SK-N-SH (cell line): Measurements from ENCODE around the gene OTOL1.

Experiments
- CHD2 ChIP-seq: fragments of 150-350 bp; IDR thresholded peaks from 2 replicates; pipeline ENCODE4 v1.6.1; 2018; ENCODE audit warnings: low read length; ENCODE audit not compliant: partially characterized antibody
- EP300 ChIP-seq, 2 experiments: IDR thresholded peaks; 2 replicates each; pipeline versions ENCODE4 v1.4.0 to v1.6.1; 2012; ENCODE audit warnings: borderline replicate concordance in 1 of 2, low read depth in 1 of 2, low read length in 1 of 2
- EZH2phosphoT487 ChIP-seq: fragments of 200-600 bp; sonication (generic); IDR thresholded peaks from 2 replicates; pipeline ENCODE4 v1.6.1; 2017; ENCODE audit warnings: low read depth, mixed run types, mild to moderate bottlenecking, antibody characterized with exemption, moderate library complexity, borderline replicate concordance
- FOSL2 ChIP-seq: IDR thresholded peaks from 2 replicates; pipeline ENCODE4 v1.4.0; 2012; ENCODE audit warnings: low read depth, mild to moderate bottlenecking, moderate library complexity, borderline replicate concordance
- GABPA ChIP-seq: IDR thresholded peaks from 2 replicates; pipeline ENCODE4 v1.4.0; 2012; ENCODE audit warnings: low read depth, mild to moderate bottlenecking
- RAD21 ChIP-seq: IDR thresholded peaks from 2 replicates; pipeline ENCODE4 v1.6.1; 2012; ENCODE audit warnings: mild to moderate bottlenecking, low read length
- SIN3A ChIP-seq: IDR thresholded peaks from 2 replicates; pipeline ENCODE4 v1.6.1; 2012; ENCODE audit warnings: low read depth, mild to moderate bottlenecking, low read length, moderate library complexity, borderline replicate concordance
- SMC3 ChIP-seq: IDR thresholded peaks from 2 replicates; pipeline ENCODE4 v1.6.1; 2012; ENCODE audit warnings: low read depth, low read length, improper control_type of control experiment
- YY1 ChIP-seq: IDR thresholded peaks from 2 replicates; pipeline ENCODE4 v1.4.0; 2012; ENCODE audit warnings: low read depth, mild to moderate bottlenecking
- TF ChIP-seq, protein P1 (sequence below): fragments of 200-600 bp; sonication (generic); IDR thresholded peaks from 2 replicates; pipeline ENCODE4 v1.6.1; 2017; ENCODE audit warnings: antibody characterized with exemption, mild to moderate bottlenecking, moderate library complexity
- TF ChIP-seq, protein P2 (sequence below): IDR thresholded peaks from 2 replicates; pipeline ENCODE4 v1.4.0; 2012; ENCODE audit warnings: low read depth
- TF ChIP-seq, protein P3 (sequence below): IDR thresholded peaks from 2 replicates; pipeline ENCODE4 v1.4.0; 2012; ENCODE audit warnings: low read depth, borderline replicate concordance

DNA sequence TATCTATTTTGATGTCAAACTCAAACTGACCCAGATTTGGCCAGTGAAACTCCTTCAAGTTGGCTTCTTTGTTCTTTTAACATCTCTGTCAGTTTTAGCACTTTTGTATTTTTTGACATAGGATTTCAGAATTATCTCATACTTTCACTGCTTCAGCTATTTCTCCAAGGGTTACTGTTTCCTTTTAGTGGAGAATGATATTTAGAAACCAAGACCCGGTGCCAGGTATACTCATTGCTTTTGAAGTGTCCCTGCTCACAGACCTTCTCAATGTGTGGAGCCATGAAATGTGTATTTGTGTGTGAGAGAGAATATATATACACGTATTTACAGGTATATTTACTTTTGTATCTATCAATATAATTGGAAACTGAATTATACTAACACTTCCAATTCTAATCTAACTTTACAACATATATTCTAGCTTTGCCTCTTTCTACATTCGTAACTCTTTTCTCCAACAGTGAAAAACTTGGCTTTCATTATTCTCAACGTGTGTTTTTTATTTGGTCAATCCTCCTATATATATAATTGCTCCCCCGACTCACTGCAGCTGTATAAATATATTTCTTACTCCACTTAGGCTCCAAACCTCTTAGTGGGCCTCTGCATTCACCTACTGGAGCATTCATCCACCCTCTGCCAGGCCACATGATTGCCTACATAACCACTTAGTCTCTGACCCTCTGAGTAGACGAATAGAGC is 54.0 kb downstream of the OTOL1 start:
- TF ChIP-seq, protein P1, sequence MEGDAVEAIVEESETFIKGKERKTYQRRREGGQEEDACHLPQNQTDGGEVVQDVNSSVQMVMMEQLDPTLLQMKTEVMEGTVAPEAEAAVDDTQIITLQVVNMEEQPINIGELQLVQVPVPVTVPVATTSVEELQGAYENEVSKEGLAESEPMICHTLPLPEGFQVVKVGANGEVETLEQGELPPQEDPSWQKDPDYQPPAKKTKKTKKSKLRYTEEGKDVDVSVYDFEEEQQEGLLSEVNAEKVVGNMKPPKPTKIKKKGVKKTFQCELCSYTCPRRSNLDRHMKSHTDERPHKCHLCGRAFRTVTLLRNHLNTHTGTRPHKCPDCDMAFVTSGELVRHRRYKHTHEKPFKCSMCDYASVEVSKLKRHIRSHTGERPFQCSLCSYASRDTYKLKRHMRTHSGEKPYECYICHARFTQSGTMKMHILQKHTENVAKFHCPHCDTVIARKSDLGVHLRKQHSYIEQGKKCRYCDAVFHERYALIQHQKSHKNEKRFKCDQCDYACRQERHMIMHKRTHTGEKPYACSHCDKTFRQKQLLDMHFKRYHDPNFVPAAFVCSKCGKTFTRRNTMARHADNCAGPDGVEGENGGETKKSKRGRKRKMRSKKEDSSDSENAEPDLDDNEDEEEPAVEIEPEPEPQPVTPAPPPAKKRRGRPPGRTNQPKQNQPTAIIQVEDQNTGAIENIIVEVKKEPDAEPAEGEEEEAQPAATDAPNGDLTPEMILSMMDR = no peak
- TF ChIP-seq GABPA (no peak), YY1 (no peak), CHD2 (no peak), SMC3 (no peak), EP300 (IDR thresholded peaks at IDR 0.05; ENCODE audit: borderline replicate concordance in 1 of 2, low read depth in 1 of 2, low read length in 1 of 2) (no peak), SIN3A (no peak), EZH2phosphoT487 (no peak), FOSL2 (no peak), RAD21 (no peak)
- TF ChIP-seq, protein P2, sequence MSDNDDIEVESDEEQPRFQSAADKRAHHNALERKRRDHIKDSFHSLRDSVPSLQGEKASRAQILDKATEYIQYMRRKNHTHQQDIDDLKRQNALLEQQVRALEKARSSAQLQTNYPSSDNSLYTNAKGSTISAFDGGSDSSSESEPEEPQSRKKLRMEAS = no peak
- TF ChIP-seq, protein P3, sequence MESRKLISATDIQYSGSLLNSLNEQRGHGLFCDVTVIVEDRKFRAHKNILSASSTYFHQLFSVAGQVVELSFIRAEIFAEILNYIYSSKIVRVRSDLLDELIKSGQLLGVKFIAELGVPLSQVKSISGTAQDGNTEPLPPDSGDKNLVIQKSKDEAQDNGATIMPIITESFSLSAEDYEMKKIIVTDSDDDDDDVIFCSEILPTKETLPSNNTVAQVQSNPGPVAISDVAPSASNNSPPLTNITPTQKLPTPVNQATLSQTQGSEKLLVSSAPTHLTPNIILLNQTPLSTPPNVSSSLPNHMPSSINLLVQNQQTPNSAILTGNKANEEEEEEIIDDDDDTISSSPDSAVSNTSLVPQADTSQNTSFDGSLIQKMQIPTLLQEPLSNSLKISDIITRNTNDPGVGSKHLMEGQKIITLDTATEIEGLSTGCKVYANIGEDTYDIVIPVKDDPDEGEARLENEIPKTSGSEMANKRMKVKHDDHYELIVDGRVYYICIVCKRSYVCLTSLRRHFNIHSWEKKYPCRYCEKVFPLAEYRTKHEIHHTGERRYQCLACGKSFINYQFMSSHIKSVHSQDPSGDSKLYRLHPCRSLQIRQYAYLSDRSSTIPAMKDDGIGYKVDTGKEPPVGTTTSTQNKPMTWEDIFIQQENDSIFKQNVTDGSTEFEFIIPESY = no peak
